HG02970 (cell line): ENCODE results near the gene NR2F1.

Source experiments
- ATAC-seq: cut with Tn5 transposase; IDR thresholded peaks from one replicate; pipeline ENCODE4 v1.9.1; 2021; ENCODE audit warnings: mild to moderate bottlenecking, moderate library complexity, moderate number of reproducible peaks; ENCODE audit not compliant: unreplicated experiment, low FRiP score

Gene NR2F1

DNA sequence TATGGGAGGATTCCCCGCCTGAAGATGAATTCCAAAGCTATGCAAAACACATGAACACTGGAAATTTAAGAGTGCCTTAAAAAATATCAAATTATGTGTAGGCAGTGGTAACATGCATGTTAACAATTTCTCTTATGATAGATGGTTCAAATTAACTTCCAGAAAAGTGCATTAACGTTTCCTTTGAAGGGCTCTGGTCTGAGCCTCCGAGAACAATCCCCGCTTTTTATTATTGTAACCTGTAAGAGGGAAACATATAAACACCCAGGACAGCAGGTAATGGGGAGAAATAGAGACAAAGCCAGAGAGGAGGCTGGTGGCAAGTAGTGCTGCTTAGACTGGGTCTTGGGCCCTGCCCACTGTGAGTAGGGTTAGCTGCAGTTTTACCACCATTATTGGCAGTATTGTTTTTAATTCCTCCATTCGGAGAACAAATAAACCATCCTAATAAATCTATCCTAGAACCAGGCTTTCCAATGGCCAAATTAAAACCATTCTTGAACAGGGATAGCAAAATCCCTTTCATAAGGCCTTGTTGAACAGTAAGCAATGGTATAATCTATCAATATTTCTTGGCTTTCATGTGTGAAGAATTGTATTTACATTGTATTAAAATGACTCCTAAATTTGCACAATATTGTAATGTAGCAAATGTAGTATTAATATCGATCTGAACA is 6.3 kb downstream of the NR2F1 start:
- no peak for ATAC-seq

DNA sequence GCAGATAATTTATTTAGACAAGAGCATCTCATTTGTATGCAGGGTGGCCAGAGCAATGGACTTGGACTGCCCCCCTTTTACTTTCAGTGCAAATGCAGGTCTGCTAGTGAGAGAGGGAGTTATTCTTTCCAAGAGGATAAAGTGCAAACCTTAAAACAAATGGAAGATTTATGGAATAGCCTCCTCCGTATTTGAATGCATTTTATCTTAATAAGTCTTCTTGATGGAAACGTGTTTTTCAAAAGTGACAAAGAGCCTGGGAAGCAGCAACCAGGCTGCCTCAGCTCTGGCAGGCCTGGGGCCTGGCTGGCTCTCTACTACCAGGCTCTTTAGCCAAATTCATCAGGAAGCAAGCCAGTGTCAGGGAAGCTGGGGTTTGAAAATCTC is 6.8 kb downstream of the NR2F1 start:
- ATAC-seq = no peak

DNA sequence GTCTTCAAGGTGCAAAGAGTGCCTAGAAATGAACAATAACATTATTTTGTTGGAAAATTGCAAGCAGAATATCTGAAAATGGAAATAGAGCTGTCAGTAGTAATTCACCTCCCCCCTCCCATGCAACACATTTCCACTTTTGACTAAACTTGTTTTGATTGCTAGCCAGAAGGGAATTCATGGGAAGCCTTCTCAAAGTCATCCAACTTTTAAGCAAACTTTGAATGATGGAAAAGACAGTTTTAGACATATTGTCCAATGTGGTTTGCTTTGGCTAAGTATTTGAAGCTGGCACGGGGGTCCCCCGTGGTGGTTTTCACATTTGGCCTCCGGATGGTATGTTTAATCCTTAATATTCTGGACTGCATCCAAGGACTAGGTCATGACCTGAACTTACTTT is 7.5 kb downstream of the NR2F1 start:
- no peak for ATAC-seq

- ATAC-seq = no peak
These were observed 8.4 kb downstream of the NR2F1 start for GRCh38 chr5:93591323-93591945.

- no peak for ATAC-seq
These were observed 9.9 kb downstream of the NR2F1 start for GRCh38 chr5:93592883-93593282.

DNA sequence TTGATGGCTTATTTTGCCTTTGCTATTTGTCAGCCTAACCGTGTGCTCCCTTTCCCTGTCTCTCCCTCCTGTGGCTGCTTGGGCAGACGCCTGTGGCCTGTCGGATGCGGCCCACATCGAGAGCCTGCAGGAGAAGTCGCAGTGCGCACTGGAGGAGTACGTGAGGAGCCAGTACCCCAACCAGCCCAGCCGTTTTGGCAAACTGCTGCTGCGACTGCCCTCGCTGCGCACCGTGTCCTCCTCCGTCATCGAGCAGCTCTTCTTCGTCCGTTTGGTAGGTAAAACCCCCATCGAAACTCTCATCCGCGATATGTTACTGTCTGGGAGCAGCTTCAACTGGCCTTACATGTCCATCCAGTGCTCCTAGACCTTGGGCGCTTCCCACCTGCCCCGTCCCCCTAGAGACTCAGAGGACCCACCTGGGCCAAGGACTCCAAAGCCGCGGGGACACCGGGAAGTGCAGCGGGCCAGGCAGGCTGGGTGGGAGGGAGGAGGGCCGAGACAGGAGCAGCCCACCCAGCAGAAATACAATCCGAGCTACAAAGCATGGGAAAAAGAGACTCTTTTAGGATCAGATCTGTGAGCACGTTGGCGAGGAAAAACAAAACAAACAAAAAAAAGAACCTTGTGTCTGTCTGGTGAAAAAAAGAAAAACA is 10.6 kb downstream of the NR2F1 start:
- ATAC-seq = no peak

DNA sequence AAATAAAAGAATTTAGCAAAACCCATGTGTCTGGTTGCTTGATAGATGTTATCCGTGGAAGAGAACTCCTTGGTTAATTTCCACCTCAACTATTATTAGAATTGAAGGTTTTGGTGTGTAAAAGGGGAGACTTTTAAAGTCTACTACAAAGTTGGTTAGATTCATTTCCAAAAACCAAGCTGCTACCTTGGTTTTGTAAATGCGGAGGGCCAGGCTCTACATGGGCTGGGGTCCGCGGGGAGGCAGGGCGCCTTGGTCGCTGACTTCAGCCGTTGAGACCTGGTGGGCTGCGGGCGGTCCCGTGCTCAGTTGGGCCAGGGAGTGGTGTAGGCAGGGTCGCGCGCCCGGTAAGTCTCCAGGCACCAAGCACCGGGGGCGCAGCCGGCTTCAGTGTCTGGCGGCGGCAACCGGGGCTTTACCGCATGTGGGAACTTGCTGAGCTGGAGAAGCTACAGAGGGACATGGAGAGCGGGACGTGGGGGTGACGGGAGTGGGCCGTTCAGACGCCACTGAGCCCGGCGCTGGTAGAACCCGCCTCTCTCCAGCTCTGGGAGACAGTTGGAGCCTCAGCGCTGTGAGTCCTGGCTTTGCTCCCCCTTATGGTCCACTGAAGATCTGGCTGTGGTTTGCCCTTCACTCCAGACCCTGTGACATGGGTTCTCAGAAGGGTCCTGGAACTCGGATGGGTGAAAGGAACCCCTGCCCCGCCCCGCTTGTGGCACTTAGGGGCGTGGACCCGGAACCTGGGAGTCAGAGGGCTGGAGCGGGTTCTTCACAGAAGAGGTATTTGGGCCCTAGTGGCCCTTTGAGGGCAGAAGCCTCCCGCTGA is 11.8 kb downstream of the NR2F1 start:
- ATAC-seq = no peak

GRCh38 chr5:93595420-93596147 is 12.6 kb downstream of the NR2F1 start:
- ATAC-seq = no peak

DNA sequence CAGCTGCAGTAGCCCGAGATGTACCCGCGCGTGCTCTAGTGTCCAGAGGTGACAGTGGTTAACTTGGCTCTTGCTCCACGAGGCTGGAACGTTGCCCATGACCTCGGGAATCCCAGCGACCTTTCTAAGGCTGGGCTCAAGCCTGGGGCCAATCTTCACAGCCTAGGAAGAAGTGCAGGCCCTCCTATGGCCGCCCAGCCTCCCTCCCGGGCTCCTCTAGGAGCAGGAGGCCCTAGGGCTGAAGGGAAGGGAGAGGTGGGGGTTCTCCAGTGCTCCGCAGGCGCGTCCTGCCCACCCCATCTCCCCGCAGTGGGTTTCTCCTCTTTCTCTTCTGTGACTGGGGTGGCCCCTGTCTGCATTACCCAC is 13.3 kb downstream of the NR2F1 start:
- ATAC-seq = no peak

- ATAC-seq = no peak
These were observed 13.9 kb downstream of the NR2F1 start for GRCh38 chr5:93596676-93597490.

- no peak for ATAC-seq
These were observed 15.3 kb downstream of the NR2F1 start for GRCh38 chr5:93598091-93599000.

DNA sequence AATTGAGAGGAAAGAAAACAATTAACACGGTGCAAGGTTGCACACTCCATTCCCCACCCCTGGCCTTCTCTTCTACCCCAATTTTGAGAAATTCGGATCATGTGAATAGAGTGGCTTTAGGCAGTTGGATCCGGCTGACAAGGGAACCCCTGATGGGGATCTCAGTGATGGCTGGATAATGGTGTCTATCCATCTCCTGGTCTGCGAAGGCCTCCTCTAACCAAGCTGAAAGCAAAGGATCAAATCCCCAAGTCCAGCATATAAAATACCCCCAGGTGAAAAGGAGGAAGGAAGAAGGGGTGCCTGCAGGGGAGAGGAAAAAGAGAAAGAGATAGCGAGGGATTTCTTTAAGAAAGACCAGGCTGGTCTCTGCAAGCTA is 16.0 kb downstream of the NR2F1 start:
- no peak for ATAC-seq

DNA sequence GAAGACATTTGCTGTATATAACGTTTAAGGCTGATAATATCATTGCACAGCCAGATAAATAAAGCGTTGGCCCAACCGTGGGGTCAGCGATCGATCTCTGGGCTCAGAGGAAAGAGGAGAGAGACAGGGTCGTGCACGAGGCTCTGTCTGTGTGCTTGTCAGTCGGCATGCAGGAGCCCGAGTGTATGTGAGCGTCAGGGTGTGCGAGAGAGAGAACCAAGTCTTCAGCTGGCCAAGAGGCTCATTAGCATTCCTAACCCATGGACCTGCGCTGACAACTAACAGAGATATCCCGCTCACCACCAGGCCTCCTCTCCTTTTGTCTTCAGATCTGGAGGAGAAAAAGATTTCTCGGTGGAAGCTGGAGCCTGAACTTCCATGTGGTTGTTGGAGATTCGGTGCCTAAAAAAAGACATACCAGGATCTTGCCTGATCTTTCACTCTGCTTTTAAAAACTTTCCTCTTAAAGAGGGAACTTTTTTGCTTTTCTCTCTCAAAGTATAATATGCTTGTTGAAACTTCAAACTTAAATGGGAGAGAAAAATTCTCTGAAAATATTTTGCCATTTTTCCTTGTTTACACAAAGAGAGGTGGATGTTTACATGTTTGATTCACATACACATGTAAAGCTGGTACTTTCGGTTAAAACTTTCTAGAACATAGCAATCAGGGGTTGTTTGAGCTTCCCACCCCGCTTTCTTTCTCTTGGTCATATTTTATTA is 16.5 kb downstream of the NR2F1 start:
- no peak for ATAC-seq

DNA sequence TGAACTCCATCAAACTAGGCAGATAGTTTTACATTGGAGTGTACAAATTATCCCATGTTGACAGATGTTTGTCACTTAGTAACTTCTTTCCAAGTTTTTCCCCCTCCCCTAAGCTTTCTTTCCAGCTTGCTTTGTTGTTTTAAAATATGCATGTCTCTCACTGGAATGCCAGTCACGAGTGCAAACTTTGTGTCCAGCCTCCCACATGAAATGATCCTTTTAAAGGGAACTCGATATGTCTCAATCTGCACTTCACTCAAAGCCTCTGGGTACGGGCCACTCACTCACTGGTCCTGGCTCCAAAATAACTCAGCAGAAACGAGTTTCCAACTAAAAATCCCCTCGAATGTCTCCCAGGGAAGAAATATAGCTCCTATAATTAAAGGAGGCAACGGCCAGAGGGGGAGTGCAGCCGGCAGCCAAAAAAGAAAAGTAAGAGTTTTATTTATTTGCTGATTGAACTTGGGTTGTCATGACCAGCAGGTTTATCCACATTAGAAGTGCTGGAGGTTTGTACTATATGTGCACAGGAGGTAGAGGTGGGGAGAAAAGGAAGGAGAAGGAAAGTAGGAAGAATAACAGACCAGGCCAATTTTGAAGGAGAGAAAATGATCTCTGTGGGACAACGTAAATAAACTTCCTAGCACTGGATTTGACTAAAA is 17.5 kb downstream of the NR2F1 start:
- ATAC-seq = no peak

GRCh38 chr5:93601071-93601801 is 18.2 kb downstream of the NR2F1 start:
- no peak for ATAC-seq

- no peak for ATAC-seq
These were observed 18.8 kb downstream of the NR2F1 start for GRCh38 chr5:93601802-93602155.
